Activated CD4-positive, alpha-beta T cell treated with anti-CD3 and anti-CD28 coated beads, Interleukin-2, amount 50 U/mL, for 24 hours (primary cell): ENCODE results near the gene IL1RAPL2.

Experiments
- DNase-seq, 2 donors: peaks; one replicate each; pipeline ENCODE4 v3.0.0-alpha.2; 2020; ENCODE audit warnings: low read depth in 1 of 2, low spot score in 1 of 2

IL1RAPL2 gene

GRCh38 chrX:105552395-105552794 is 986.4 kb downstream of the IL1RAPL2 start:
- no peak for DNase-seq

DNA sequence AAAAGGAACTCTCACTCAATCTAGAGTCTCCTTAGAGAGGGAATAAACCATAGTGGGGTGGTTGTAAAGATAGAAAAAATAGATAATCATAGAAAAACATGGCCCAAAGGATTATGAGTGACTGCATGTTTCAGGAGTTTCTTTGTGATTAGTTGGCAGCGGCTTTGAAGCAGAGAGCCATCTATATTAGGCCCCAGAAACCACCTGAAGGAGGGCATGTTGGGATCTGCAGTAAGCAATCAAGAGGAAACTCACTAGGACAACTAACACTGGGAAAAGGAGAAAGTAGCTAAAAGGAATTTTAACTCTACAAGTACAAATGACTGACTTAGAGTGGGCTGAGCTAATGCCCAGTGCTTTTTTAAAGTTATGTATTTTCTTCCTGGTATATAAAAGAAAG is 987.1 kb downstream of the IL1RAPL2 start:
- no peak for DNase-seq

- DNase-seq: no peak
These were observed 998.5 kb downstream of the IL1RAPL2 start for GRCh38 chrX:105564501-105564900.

GRCh38 chrX:105565856-105566255 is 999.9 kb downstream of the IL1RAPL2 start:
- no peak for DNase-seq

DNA sequence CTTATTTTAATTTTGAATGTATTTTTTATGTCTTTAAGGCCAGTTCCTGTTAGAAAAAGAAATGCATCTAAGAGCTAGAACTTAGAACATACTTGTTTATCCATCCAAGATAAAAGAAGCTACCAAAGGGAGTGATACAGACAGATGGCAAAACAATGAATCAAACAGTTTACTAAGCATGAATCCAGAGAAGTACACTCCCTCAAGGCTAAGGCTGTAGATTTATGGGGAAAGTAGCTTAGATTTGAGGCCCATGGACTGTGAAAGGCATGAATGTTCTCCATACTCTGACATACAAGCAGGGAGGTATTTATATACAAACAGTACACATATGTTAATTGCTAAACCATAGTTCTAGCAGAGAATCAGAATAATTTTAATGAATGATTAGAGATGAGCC is 1001.1 kb downstream of the IL1RAPL2 start:
- no peak for DNase-seq

DNA sequence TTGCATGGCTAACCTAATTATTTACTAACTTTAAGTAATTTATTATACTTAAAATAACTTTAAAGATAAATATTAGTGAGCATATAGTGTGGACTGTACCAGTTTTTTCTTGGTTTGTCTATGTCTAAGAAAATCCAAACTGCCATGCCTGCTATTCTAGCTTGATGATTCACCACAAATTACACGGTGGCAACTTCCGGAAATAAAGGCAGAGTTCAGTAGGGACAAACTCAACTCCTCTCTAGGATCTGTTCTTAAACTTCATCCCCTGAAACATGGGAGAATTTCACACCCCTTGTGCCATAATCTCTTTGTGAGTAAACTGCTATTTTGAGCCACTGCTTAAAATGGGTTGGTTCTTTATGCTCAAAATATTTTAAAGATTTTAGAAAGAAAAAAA is 1042.7 kb downstream of the IL1RAPL2 start:
- no peak for DNase-seq

DNA sequence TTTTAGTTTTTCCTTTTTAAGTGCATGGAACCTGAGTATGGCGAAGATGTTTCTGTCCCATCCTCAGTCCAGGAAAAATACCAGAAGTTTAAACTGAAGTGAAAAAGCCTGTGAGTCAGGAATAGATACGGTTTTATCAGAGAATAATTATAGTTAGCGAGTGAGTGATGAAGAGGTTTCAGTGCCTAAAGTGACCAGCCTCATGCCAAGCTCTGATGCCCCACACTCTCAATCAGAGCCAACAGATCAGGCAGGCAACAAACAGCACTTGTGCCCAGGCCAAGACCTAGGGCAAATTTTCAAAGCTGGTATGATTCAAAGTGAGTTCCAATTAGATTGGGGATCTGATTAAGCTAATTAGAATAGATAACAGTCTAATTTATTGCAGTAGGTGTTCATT is 1043.5 kb downstream of the IL1RAPL2 start:
- DNase-seq: no peak

DNA sequence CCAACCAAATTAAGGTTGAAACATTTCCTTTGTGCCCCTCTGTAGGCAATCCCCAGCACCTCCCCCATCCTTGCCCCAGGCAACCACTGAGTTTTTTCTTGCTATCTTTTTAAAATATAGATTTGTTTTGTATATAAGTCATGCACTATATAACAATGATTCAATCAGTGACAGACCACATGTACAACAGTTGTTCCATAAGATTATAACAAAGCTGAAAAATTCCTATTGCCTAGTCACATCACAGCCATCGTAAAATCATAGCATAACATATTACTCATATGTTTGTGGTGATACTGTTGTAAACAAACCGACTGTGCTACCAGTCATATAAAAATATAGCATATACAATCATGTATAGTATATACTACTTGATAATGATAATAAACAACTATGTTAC is 1044.4 kb downstream of the IL1RAPL2 start:
- DNase-seq: no peak

GRCh38 chrX:105618393-105619101 is 1052.5 kb downstream of the IL1RAPL2 start:
- DNase-seq: no peak

DNA sequence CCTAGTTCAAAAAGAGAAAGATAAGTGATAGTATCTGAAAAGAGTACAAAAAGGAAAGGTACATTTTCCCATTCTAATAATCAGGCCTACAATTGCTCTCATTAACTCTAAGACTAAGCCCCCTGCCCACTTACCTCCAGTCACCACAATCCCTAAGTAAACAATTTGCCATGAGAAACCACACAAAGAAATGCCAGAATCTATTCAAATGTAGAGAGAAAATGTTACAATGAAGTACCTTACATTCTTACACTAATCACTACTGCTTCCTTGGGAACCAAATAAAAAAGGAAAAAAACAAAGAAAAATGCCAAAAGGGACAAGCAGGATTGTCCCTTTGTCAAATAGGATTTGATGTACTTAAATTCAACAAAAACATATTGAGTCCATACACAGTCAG is 1068.2 kb downstream of the IL1RAPL2 start:
- no peak for DNase-seq

DNA sequence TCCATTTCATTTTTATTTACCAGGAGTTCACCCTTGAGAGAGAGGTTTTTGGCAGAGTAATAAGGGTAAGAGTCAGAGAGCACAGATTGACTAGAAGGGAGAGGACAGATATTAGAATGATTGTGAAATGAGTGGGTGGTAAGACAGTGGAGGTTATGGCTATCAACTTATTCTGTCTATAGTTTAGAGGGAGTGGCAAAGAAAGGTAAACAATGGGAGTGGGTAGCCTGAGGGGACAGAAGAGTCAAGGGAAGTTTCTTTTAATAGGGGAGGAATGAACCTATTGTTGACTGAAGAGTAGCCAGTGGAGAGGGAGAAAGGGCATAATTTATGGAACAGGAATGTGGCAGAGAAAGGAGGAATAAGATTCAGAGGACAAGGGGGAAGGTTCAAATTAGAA is 1069.8 kb downstream of the IL1RAPL2 start:
- DNase-seq: no peak

DNA sequence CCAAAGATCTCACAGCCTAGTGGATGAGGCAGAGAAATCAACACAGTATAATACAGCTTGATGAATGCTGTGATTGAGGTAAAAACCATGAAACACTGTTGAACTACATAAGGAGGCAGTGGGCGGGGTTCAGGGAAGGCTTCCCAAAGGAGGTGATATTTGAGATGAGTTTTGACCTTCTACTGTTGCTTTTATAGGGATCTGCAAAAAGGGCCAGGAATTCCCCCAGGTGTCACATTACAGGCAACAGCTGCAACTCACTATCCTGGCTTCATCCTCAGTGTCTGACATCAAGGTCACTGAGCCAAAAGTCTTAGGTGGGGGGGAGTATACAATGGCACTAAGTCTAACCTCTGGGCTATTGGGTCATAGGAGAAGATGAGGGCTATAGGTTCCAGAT is 1070.7 kb downstream of the IL1RAPL2 start:
- DNase-seq: no peak

DNA sequence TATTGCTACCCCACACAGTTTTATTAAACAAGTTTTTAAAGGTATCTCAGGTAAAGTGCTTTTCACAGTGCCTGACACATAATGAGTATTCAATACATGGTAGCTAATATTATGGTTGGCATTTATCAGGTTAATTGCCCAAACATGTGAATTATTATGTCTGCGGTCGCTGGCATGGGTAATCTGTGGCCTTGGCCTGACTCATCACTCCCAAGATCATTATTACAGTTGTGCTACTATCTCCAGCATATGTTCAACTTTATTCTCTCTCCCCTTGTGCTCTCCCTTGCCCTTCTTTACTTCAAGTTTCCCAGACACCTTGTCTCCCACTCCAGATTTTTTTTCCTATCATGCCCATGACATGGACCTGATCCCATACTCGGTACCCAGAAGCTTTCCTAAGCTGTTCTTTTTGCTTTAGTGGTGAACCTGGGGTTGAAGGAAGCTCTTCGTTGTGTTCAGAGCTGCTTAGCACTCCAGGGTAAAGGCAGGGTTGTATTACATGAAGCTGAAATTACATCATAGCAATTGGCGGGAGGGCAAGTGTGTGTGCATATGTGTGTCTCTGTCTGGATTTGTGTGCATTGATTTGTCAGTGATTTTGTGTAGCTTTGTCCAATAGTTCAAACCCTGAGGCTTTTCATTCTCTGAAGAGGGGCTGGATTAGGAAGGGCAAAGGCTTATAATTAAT is 1079.8 kb downstream of the IL1RAPL2 start:
- DNase-seq: no peak

DNA sequence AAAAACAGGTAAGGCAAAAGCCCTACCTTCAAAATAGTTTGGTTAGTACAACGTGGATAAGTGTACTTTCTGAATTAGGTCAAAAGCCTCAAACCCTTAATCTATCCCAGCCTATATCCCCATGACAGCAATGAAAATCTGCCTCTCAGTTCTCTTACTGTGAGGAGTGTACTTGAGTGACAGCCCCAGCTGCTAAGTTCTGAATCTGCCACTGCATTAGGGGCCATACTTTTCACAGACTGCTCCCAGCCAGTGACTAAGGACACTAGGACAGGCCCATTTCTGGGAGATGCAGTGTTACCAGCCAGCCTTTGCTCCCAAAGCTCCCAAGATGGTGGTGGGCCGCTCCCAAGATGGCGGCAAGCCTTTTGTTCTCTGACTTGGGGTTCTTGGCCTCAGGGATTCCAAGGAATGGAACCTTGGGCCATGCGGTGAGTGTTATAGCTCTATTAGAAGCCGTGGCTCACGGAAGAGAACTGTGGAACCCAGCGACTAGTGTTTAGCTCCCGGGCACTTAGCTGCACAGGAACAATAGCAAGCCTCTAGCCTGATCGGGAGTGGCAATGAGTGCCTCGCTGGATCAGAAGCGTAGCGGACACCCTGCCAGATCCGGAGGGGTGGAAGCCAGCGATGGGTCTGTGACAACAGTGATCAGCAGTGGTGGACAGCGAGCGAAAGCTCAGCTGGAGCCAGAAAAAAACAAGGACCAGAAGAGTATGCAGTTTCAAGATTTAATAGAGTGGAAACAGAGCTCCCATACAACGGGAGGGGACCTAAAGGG is 1080.8 kb downstream of the IL1RAPL2 start:
- DNase-seq: no peak

GRCh38 chrX:105647749-105648148 is 1081.8 kb downstream of the IL1RAPL2 start:
- no peak for DNase-seq

- DNase-seq: no peak
These were observed 1082.7 kb downstream of the IL1RAPL2 start for GRCh38 chrX:105648732-105649131.

GRCh38 chrX:105650577-105650976 is 1084.6 kb downstream of the IL1RAPL2 start:
- no peak for DNase-seq

DNA sequence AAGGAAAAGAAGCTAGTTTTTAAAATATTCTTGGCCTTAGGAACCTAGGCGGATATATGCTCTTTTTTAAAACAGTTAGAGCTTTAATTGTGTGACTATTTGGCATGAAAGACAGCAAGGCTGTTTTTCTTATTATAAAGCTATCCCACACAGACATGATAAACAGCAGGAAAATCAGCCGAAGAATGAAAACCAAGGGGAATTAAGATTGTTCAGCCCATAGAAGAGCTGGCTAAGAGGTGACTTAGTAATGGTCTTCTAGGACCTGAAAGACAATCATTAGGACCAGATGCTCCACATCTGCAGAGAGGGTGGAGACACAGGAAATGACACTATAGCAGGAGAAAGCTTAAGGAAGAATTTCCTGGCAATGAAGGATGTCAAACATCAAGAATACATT is 1085.0 kb downstream of the IL1RAPL2 start:
- DNase-seq: no peak

DNA sequence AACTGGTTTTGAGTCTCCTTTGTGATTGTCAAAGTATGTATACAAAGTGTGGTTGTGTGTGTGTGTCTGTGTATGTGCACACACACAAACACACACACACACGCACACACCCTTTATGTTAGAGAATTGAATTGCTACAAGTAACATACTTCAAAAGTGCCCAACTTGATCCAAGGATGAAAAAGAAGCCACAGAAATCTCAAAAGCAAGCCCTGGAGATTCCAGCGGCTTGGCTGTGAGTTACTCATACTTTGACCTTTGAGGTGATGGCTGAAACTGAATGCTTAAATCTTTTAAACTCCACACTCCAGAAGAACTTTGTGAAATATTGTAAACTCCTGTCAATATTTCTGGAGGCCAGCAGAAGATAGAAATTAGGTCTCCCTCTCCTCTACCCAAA is 1087.9 kb downstream of the IL1RAPL2 start:
- DNase-seq: no peak

GRCh38 chrX:105658136-105658535 is 1092.1 kb downstream of the IL1RAPL2 start:
- no peak for DNase-seq

GRCh38 chrX:105662248-105662647 is 1096.2 kb downstream of the IL1RAPL2 start:
- DNase-seq: no peak

GRCh38 chrX:105664243-105664642 is 1098.2 kb downstream of the IL1RAPL2 start:
- DNase-seq: no peak
